Stimulated activated CD8-positive, alpha-beta memory T cell treated with anti-CD3 and anti-CD28 coated beads, Interleukin-15, amount 100 ng/mL, for 4 hours (primary cell): Measurements from ENCODE around the gene ACTN1.
"Not testable (repeated sequence)": the region's sequence is repeated elsewhere in the genome, so short reads cannot be mapped to it uniquely, and the experiment has no call there.

Experiments
- DNase-seq, 2 donors: peaks; one replicate each; pipeline ENCODE4 v3.0.0-alpha.2; 2020; ENCODE audit warnings: low read depth in 2 of 2

Gene ACTN1

DNA sequence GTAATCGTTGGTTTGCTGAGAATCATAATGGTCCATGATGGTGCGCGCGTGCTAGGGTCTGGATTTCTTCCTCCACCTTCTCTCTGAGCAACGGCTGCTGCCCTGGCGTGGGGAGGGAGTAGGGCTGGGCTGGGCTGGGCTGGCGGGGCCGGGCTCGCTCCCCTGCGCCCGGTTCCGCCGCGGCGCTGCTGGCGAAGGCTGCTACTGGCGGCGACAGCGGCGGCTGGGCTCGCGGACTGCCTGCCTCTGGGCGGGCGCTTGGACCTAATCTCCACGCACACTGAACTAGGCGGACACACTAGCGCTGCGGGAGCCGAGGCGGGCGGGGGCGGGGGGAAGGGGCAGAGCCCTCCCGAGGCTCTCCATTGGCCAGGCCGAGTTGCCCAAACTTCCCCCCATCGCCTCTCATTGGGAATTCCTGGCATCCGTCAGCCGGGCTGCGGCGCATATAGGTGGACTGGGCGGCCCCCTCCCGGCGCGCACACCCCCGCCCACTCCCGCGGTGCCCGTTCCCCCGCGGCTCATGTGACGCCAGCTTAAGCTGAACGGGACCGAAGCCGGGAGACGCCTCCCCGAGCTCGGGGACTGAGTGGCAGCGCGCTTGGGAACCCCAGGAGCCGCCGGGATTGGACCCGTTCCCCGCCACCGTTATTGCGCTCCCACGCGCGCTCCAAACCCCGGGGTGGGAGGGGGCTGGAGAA lies at the start of gene ACTN1:
TSS of gene ACTN1 (minus strand) at position 282 of the 701 bp plus-strand sequence. CDS start at position 36, 246 bp downstream.
- DNase-seq: peak in 1 of 2 donors; percentile 39

DNA sequence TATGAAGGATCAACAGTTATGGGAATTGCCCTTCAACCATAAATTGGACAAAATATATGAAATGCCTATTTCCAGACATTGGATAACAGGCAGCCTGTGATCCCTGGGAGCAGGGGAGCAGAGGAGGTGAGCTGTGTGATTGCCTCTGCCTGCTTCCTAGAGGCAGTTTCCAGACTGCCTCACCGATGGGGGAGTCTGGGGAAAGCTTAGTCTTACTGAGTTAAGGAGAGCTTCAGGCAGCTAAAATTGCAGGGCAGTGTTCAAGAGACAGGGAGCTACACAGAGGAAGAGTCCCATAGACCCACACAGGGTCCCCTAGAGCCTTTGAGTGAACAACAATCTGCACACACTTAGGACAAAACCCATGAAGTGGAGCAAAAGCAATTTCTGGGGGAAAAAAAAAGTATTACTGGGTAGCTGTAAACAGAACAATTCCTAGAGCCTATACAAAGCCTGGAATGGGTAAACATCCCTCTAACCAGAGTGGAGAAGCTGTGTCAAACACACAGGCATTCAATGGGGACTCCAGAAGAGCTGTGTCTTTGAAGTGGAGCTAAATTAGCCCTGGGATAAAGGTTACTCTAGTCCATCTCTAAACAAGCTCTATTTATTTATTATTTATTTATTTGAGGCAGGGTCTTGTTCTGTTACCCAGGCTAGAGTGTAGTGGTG lies 48.3 kb upstream of the ACTN1 start:
- no peak for DNase-seq

DNA sequence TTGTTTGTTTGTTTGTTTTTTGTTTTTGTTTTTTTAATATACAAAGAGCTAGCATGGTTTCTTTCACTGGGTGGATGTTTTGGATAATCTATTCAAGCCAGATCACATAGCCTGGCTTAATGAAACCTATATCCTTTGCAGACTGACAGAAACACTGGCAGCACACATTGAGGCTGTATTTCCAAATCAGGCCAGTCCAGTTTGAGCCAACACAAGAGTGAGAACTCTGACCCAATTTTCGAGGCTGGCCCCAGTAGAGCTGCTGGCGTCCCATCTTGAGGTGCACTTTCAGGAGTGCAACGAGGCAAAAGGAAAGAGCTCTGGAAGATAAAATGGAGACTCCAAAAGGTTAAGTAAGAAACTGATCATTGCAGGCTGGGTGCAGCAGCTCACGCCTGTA lies 43.9 kb upstream of the ACTN1 start:
- no peak for DNase-seq

DNA sequence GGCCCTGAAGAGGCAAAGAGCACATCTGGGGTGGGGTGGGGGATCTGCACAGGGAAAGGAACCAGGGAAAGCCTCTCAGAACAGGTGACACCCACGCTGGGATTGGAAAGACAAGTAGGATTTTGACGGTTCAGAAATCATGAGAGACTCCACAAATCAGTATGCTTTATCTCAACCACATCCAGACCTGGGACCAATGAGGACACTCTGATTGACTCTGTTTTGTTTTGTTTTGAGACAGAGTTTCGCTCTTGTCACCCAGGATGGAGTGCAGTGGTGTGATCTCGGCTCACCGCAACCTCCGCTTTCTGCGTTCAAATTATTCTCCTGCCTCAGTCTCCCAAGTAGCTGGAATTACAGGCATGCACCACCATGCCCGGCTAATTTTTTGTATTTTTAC lies 43.0 kb upstream of the ACTN1 start:
- DNase-seq: not testable (repeated sequence)

DNA sequence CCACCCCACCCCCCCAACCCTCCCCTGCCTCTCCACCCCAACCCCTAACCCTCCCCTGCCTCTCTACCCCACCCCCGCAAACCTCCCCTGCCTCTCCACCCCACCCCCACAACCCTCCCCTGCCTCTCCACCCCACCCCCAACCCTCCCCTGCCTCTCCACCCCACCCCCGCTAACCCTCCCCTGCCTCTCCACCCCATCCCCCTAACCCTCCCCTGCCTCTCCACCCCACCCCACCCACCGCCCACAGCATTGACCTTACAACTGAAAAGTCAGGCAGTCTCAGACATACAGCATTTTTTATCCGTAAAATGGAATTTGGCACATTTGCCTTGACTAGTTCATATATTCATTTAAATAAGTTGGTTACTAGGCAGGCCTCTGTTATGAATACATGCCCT lies 38.6 kb upstream of the ACTN1 start:
- DNase-seq: no peak

DNA sequence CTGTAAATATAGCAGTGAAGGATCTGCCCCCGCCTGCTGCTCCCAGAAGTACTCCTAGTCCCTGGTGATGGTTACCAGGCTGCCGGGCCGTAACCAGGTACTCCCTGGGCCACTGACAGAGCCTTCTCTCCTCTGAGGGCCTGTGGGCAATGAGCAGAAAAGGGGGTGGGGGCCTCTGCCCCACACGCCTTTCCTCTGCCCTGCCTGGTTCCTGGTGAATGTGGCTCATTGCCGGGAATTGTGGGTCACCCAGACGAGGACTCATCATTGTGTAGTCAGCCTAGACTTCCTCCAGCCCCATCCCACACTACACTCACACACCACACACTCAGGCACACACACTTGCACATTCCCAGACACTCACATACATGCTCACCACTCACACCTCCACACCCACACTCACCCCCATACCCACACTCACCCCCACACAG lies 35.7 kb upstream of the ACTN1 start:
- no peak for DNase-seq

DNA sequence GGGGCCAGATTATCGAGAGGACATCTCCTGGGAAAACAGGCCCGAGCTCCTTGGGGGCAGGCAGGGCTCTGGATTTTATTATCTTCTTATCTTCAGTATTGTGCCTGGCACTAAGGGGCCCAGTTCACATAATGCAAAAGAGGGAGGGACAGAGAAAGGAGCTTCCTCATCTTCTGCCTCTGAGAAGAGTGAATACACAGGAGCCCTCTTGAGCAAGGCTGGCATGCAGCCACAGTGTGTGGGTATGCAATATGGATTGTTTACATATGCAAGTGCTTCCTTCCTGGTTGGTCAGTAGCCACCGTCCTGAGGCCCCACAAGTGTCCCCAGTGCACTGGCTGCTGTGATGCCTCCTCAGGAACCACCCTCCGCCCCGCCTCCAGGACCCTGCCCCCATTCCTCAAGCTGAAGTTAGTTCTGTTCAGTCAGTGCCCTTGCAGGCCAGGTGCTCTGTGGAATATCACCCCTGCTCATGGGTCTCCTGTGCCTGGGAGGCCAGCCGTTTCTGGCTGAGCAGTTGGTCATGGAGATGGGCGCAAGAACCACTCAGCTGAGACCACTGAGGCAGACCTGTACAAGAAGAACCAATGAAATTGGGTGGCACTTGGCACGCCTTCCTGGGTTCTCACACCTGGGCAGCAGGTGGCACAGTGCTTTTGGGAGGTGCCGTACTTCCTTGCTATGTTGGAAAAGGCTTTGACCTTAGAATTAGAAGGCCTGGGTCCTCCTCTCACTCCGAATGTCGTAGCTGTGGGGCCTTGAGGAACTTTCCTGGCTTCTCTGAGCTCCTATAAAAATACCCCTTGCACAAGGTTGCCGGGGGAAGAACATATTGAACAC lies 35.1 kb upstream of the ACTN1 start:
- DNase-seq: no peak

DNA sequence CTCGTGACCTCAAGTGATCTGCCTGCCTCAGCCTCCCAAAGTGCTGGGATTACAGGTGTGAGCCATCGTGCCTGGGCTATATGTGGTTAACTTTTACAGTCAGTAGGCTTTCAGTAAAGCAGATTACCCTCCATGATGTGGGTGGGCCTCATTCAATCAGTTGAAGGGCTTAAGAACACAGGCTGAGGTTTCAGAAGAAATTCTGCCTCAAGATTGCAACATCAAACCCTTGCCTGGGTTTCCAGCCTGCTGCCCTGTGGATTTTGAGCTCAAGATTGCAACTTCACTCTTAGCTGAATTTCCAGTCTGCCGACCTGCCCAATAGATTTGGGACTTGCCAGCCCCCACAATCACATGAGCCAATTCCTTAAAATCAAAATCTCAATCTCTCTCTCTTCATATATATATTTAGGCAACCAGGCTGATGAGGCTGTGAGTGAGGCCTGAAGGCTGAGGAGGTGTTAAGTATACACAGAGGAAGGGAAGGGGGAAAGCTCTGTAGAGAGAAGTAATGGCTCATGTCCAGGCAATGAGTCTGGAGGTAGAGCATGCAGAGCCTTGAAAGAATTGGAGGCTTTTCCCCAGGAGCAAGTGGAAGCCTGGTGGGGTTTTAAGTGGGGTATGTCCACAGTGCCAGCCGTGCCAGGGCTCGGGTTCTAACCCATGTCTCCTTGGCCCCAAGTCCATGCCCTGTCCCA lies 33.3 kb upstream of the ACTN1 start:
- DNase-seq: no peak

DNA sequence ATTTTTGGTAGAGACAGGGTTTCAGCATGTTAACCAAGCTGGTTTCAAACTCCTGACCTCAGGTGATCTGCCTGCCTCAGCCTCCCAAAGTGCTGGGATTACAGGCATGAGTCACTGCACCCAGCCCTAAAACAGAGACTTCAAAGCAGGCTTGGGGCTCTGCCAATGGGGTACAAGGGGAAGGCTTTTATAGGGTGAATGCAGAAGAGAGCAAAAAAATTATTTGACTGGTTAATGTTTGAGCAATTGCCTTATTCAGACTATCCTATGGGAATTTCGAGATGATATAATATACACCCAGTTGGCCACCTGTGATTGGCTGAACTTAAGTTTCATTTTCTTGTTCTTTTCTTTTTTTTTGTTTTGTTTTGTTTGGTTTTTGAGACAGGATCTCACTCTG lies 31.5 kb upstream of the ACTN1 start:
- no peak for DNase-seq

DNA sequence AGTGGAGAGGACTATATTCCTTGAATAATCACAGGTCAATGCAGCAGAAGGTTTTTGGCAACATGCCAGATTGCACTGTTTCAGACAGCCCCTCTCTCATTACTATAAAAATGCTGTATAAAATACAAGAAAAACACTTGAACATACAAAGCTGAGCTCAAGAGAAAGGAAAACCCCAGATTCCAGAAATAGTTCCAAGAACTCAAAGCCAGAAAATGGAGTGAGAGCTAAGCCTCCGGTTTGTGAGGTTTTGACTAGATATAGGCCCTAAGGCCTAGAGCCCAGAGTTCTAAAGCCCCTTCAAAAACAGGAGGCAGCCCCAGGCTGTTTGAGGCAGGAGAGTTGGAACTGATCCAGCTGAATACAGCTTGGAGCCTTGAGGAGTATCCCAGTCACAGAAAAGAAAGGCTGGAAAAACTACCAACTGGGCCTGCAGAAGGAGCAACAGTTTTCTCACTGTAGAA lies 29.4 kb upstream of the ACTN1 start:
- no peak for DNase-seq

DNA sequence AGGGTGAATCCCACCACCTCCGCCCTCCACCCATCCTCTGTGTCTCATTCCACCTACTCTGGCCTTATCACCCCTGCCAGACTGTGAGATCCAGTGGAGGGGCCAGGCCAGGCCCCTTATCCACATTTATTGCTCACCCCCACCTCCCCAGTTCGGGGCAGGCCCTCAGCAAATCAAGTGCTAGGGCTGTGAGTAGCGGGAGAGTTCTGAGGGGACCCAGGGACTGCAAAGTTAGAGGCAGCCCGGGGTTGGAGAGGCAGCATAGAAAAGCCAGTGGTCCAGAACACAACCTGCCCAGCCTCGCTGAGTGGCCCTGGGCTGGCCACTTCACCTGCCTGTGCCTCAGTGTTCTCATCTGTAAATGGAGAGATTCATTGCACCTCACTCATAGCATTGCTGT lies 27.2 kb upstream of the ACTN1 start:
- DNase-seq: no peak

DNA sequence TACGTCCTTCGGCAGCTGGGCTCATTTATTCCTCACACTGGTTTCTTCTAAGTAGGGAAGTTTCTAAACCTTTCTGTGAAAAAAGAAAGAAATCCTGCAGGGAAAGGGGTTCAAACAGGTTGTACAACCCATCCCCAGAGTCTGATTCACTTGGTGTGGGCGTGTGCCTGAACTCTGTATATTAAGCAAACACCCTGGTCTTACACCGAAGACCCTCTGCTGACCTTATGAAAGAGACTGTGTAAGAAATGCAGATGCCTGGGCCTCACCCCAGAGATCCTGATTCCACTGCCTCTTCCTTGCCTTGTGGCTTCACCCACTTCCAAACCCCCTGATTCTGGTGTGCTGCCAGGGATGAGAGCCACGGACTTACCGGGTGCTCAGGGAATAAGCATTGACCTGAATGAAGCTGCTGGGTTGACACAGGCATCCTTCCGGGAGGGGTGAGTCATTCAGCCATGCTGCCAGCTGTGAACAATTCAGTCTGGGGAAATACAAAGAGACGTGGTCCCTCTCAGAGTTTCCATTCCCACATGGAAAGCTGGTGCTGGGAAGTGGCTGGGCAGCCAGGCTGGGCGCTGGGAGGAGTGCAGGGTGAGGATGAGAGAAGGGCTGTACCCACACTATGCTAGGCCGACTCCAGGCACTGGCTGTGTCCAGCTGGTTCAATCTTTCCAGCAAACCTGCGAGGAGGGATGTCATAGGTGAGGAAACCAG lies 26.5 kb upstream of the ACTN1 start:
- no peak for DNase-seq

DNA sequence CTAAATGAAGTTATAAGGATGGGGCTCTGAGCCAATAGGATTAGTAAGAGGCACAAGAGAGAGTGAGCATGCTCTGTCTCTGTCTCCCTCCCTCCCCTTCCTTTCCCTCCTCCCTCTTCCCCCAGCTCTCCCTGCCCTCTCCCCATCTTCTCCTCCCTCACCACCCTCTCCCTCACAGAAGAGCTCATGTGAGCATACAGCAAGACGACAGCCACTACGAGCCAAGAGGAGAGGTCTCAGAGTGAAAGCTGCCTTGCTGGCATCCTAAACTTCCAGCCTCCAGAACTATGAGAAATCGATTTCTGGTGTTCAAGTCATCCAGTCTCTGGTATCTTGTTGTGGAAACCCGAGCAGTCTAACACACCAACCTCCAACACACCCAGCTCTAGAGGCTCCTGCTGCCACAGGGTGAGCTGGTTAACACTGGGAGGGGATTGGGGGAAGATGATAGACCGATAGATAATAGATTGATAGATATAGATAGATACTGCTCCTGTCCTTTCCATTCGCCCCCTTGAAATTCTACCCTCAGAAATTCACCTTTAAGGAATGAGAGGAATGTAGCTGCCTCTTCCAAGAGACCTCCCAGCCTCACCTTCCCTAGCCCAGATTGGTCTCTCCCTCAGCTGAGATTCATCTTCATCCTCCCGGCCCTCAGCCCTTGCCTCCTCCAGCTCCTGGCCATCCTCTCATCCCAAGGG lies 25.8 kb upstream of the ACTN1 start:
- DNase-seq: no peak

DNA sequence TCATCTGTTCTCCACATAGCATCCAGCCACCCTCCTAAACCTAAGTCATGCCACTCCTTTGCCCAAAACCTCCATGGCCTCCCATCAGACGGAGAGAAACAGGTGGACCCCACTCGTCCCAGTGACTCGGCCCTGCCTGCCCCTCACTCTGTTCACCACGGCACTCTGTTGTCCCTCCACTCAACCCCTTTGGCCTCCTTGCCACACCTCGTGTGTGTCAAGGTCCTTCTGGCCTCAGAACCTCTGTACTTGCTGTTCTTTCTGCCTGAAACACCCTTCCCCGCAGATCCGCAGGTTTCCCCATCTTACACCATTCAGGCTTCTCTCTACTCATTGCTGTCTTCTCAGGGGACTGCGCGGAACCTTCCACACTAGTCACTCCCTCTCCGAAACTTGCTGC lies 24.5 kb upstream of the ACTN1 start:
- no peak for DNase-seq

DNA sequence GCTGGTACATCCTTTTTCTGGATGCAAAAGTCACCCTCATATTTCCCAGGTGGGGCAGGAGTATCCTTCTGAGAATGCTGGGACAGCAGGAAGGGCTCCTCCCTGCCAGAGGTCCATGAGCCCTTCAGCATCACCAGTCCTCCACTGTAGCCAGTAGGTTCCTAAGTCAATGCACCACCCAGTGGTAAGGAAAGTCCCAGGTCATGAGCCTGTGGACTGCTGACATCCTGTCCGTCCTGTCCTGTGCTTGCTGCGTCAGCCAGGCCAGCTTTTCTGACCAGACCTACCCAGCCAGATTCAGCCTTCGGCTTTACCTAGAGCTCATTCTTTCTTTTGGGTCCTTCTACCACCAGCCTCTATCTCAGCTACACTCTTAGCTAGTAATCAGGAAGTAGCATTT lies 23.0 kb upstream of the ACTN1 start:
- no peak for DNase-seq

DNA sequence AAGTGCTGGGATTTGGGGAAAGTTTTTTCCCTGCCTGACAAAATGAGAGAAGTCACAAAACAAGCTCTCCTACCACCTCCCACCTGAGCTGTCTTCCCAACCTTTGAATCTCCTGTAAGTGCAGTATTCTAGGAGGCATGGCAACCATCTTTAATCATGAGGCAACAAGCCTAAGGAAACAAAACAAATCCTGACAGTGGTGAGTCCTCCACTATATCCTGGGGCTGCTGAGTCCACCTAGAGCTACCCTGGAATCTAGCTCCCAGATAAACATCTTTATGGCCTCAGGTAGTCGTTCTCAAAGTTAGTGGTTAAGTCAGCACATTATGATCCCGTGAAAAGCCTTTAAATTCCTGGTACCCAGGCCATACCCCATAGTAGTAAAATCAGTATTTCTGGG lies 22.3 kb upstream of the ACTN1 start:
- no peak for DNase-seq

DNA sequence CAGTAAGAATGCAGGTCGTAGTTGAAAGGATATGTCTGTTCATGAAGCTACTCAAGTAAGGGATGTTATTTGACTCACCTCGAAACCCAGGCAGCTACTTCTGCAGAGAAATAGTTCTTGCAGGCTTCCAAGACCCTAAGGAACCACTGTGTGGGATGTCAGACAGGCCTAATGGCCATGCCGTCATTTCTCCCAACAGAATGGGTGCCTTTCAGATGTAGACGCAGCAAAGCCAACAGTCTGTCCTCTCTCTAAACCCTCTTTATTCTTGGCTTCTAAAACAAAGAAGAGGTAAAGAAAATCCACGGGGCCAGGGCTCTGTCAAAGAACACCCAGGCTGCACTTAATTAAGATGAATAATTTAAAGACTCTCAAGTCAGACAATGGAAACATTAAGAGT lies 19.0 kb upstream of the ACTN1 start:
- DNase-seq: no peak

DNA sequence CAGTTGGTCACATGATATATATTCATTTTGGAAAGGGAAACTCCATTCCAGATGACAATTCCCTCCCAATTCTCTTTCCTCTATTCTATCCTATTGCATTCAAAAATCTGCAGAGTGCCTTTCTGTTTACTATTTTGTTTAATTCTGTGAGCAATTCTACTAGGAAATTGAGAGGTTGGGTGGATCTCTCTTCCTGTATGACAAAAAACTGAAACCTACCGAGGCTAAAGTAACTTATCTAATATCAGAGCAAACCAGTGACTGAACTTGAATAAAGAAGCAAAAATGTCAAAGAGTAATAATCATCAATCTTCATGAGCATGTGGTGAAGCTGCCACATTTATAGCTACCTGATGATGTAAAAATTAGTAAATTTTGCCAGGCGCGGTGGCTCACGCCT lies 16.6 kb upstream of the ACTN1 start:
- DNase-seq: no peak

DNA sequence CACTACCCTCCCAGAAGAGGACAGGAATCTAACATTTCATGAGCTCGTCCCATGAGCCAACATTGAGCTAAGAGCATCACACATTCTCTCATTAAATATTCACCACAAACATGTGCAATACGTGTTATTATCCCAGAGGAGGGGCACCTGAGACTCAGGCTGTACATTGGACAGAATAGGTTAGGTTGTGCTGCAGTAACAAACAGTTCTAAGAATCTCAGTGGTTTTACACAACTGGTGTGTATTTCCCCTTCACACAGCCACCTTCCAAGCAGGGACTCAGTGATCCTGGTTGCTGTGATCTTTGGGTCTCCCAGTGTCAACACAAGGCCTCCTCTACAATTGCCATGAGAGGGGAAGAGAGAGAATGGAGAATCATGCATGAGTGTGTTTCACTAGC lies 15.0 kb upstream of the ACTN1 start:
- no peak for DNase-seq

DNA sequence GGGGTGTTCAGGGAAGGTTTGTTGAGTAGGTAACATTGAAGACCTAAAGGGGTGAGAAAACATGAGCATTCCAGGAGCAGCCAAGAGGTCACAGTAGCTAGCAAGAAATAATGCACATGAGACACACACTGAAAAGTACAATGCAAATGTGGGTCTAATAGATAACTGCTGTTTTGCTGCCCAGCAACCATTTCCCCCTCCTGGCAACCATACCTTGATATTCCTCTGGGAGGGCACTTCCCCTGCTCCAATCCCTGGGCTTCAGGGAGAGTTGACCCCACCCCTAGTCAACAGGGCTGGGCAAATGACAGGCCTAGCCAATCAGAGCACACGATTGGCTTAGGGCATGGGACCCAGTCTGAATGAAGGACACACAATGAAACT lies 8.5 kb upstream of the ACTN1 start:
- no peak for DNase-seq
